Liver (tissue), 9 donors: Measurements from ENCODE around the gene WWOX. TPM values are rescaled to one million over a fixed set of nuclear protein-coding genes. Genes with fewer than 3 reads are reported as not detected.

Experiments
- DNase-seq: peaks from one replicate; pipeline ENCODE4 v3.0.0-alpha.2; 2017; ENCODE audit warnings: low spot score
- H3K27ac ChIP-seq, 2 donors: one replicate each; pipeline ENCODE4 v1.7.0; 2013; ENCODE audit warnings: inconsistent platforms in 2 of 2, low read length in 2 of 2, control low read depth in 1 of 2, low read depth in 1 of 2, mild to moderate bottlenecking in 1 of 2
- H3K27me3 ChIP-seq, 4 donors: one replicate each; pipeline versions ENCODE4 v1.6.1 to v1.7.0; 2013; ENCODE audit warnings: low read length in 3 of 4, inconsistent platforms in 1 of 4, mild to moderate bottlenecking in 1 of 4, moderate library complexity in 1 of 4; ENCODE audit not compliant: control insufficient read depth in 4 of 4, insufficient read depth in 4 of 4
- H3K36me3 ChIP-seq, 4 donors: one replicate each; pipeline versions ENCODE4 v1.6.1 to v1.7.0; 2013; ENCODE audit warnings: low read length in 3 of 4, mild to moderate bottlenecking in 3 of 4, low read depth in 1 of 4, moderate library complexity in 1 of 4; ENCODE audit not compliant: control insufficient read depth in 4 of 4, insufficient read depth in 3 of 4
- H3K4me1 ChIP-seq, 4 donors: one replicate each; pipeline versions ENCODE4 v1.6.1 to v1.7.0; 2013; ENCODE audit warnings: low read length in 3 of 4, mild to moderate bottlenecking in 3 of 4, moderate library complexity in 1 of 4; ENCODE audit not compliant: control insufficient read depth in 4 of 4, insufficient read depth in 4 of 4
- H3K4me3 ChIP-seq, 3 donors: one replicate each; pipeline versions ENCODE4 v1.6.1 to v1.7.0; 2013; ENCODE audit warnings: low read length in 3 of 3, control low read depth in 1 of 3, low read depth in 1 of 3, mild to moderate bottlenecking in 1 of 3
- H3K9ac ChIP-seq, 2 donors: one replicate each; pipeline ENCODE4 v1.7.0; 2013; ENCODE audit warnings: low read length in 2 of 2, mild to moderate bottlenecking in 2 of 2, moderate library complexity in 2 of 2, control low read depth in 1 of 2, low read depth in 1 of 2
- H3K9me3 ChIP-seq, 4 donors: one replicate each; pipeline versions ENCODE4 v1.6.1 to v1.7.0; 2013; ENCODE audit warnings: low read length in 3 of 4; ENCODE audit not compliant: control insufficient read depth in 4 of 4
- EGR1 ChIP-seq, 2 donors: IDR thresholded peaks; 2 replicates each; pipeline ENCODE4 v1.6.1; 2016 to 2018; ENCODE audit warnings: antibody characterized with exemption in 2 of 2, low read depth in 2 of 2
- FOXA1 ChIP-seq: IDR thresholded peaks from 2 replicates; pipeline ENCODE4 v1.6.1; 2016; ENCODE audit warnings: antibody characterized with exemption
- FOXA2 ChIP-seq: IDR thresholded peaks from 2 replicates; pipeline ENCODE4 v1.6.1; 2016; ENCODE audit warnings: antibody characterized with exemption
- GABPA ChIP-seq, 2 donors: IDR thresholded peaks in 1 of 2; conservative IDR thresholded peaks in 1 of 2; 2 replicates each; pipeline ENCODE4 v1.6.1; 2016; ENCODE audit warnings: antibody characterized with exemption in 2 of 2, mild to moderate bottlenecking in 1 of 2, moderate library complexity in 1 of 2
- HNF4A ChIP-seq, 2 donors: conservative IDR thresholded peaks; 2 replicates each; pipeline ENCODE4 v1.6.1; 2016; ENCODE audit warnings: antibody characterized with exemption in 2 of 2, mild to moderate bottlenecking in 2 of 2
- JUND ChIP-seq, 2 donors: IDR thresholded peaks; 2 replicates each; pipeline ENCODE4 v1.6.1; 2016; ENCODE audit warnings: antibody characterized with exemption in 2 of 2
- NR2F2 ChIP-seq: IDR thresholded peaks from 2 replicates; pipeline ENCODE4 v1.6.1; 2016; ENCODE audit warnings: antibody characterized with exemption
- RAD21 ChIP-seq, 2 donors: IDR thresholded peaks; 2 replicates each; pipeline ENCODE4 v1.6.1; 2016; ENCODE audit warnings: antibody characterized with exemption in 2 of 2, mild to moderate bottlenecking in 2 of 2
- RXRA ChIP-seq, 2 donors: IDR thresholded peaks; 2 replicates each; pipeline ENCODE4 v1.6.1; 2017 to 2018; ENCODE audit warnings: antibody characterized with exemption in 2 of 2, mild to moderate bottlenecking in 1 of 2
- SP1 ChIP-seq: IDR thresholded peaks from 2 replicates; pipeline ENCODE4 v1.6.1; 2018; ENCODE audit warnings: antibody characterized with exemption, mild to moderate bottlenecking
- TAF1 ChIP-seq: conservative IDR thresholded peaks from 2 replicates; pipeline ENCODE4 v1.6.1; 2016; ENCODE audit warnings: antibody characterized with exemption, mild to moderate bottlenecking
- YY1 ChIP-seq: IDR thresholded peaks from 2 replicates; pipeline ENCODE4 v1.6.1; 2016; ENCODE audit warnings: antibody characterized with exemption, mild to moderate bottlenecking
- WGBS: extraction: QIAGEN DNeasy Blood & Tissue Kit; methylation state at CpG from one replicate; pipeline ENCODE4 v1.1.7; 2013; 5-methylcytosine and 5-hydroxymethylcytosine counted together
- polyA plus RNA-seq, 2 donors: library from polyadenylated mRNA; stranded (reverse) in 1 of 2; unstranded in 1 of 2; fragments of 200-250 nt in 1 of 2; fragments of >200 nt in 1 of 2; fragmentation: Nextera tagmentation in 1 of 2; extraction: Ambion mirVana in 1 of 2; gene quantifications; one replicate each; pipeline versions ENCODE4 v1.2.1 to v1.2.3, GENCODE V29; 2013 to 2015
- total RNA-seq, 2 donors: library from RNA; depleted of rRNA; stranded (reverse); fragments of >200 nt; gene quantifications; one replicate each; pipeline ENCODE4 v1.2.3, GENCODE V29; 2014
- TF ChIP-seq, protein P1 (sequence below): IDR thresholded peaks from 2 replicates; pipeline ENCODE4 v1.6.1; 2016; ENCODE audit warnings: antibody characterized with exemption
- TF ChIP-seq, protein P2 (sequence below): IDR thresholded peaks from 2 replicates; pipeline ENCODE4 v1.6.1; 2016; ENCODE audit warnings: antibody characterized with exemption
- TF ChIP-seq, protein P3 (sequence below): IDR thresholded peaks from 2 replicates; pipeline ENCODE4 v1.6.1; 2016; ENCODE audit warnings: antibody characterized with exemption, mild to moderate bottlenecking
- TF ChIP-seq, protein P4 (sequence below): IDR thresholded peaks from 2 replicates; pipeline ENCODE4 v1.6.1; 2016; ENCODE audit warnings: antibody characterized with exemption
- TF ChIP-seq, protein P5 (sequence below): fragments of 150-350 bp; IDR thresholded peaks from 2 replicates; pipeline ENCODE4 v1.5.1; 2017; ENCODE audit warnings: improper control_type of control experiment, low read depth, low read length; ENCODE audit not compliant: missing input control
- donor health status: healthy.
- donor health status: healthy.
- donor health status: healthy.
- donor health status: healthy.
- donor health status: healthy.

Gene WWOX
- total and polyA plus RNA-seq, 4 donors: 9.8 to 46.0 (median 15.3) TPM

DNA sequence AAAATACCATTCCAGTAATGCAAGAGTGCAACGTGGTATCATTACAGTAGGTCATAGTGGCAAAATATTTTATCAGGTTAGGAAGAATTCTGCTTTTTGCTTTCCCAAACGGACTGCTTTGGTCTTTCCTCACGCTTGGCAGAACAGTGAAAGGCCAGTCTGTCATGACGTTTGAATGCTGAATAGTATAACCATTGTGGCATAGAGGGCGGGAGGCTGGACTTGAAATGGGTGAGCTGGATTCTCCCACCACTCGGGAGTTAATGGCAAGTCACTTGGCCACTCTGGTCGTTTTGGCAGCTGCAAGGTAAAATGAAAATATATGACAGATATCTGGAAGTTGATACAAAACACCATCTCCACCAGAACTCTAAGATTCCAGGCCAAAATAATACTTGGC is 1109.9 kb downstream of the WWOX start:
- DNase-seq: no peak
- H3K36me3 ChIP-seq: no peaks in the 10 kb centered on the region
- H3K27me3 ChIP-seq: no peaks in the 10 kb centered on the region
- no peak overlapping the region for H3K27ac ChIP-seq
- peaks cover 0 to 3% (median under 1%) of the 10 kb centered on the region in 4 donors for H3K9me3 ChIP-seq
- no peak overlapping the region for H3K9ac ChIP-seq
- H3K4me3 ChIP-seq: no peak overlapping the region
- TF ChIP-seq FOXA1 (no peak), RAD21 (IDR thresholded peaks at IDR 0.05) (no peak), EGR1 (IDR thresholded peaks at IDR 0.05; ENCODE audit: low read depth in 2 of 2) (no peak), SP1 (no peak), NR2F2 (no peak), GABPA (IDR thresholded peaks at IDR 0.05 in 1 of 2, conservative IDR thresholded peaks at IDR 0.05 in 1 of 2) (no peak), YY1 (no peak), FOXA2 (no peak), JUND (IDR thresholded peaks at IDR 0.05) (no peak), RXRA (IDR thresholded peaks at IDR 0.05) (no peak), TAF1 (no peak), HNF4A (conservative IDR thresholded peaks at IDR 0.05) (no peak)
- TF ChIP-seq, protein P1, sequence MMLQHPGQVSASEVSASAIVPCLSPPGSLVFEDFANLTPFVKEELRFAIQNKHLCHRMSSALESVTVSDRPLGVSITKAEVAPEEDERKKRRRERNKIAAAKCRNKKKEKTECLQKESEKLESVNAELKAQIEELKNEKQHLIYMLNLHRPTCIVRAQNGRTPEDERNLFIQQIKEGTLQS: no peak
- TF ChIP-seq, protein P2, sequence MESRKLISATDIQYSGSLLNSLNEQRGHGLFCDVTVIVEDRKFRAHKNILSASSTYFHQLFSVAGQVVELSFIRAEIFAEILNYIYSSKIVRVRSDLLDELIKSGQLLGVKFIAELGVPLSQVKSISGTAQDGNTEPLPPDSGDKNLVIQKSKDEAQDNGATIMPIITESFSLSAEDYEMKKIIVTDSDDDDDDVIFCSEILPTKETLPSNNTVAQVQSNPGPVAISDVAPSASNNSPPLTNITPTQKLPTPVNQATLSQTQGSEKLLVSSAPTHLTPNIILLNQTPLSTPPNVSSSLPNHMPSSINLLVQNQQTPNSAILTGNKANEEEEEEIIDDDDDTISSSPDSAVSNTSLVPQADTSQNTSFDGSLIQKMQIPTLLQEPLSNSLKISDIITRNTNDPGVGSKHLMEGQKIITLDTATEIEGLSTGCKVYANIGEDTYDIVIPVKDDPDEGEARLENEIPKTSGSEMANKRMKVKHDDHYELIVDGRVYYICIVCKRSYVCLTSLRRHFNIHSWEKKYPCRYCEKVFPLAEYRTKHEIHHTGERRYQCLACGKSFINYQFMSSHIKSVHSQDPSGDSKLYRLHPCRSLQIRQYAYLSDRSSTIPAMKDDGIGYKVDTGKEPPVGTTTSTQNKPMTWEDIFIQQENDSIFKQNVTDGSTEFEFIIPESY: no peak
- TF ChIP-seq, protein P3, sequence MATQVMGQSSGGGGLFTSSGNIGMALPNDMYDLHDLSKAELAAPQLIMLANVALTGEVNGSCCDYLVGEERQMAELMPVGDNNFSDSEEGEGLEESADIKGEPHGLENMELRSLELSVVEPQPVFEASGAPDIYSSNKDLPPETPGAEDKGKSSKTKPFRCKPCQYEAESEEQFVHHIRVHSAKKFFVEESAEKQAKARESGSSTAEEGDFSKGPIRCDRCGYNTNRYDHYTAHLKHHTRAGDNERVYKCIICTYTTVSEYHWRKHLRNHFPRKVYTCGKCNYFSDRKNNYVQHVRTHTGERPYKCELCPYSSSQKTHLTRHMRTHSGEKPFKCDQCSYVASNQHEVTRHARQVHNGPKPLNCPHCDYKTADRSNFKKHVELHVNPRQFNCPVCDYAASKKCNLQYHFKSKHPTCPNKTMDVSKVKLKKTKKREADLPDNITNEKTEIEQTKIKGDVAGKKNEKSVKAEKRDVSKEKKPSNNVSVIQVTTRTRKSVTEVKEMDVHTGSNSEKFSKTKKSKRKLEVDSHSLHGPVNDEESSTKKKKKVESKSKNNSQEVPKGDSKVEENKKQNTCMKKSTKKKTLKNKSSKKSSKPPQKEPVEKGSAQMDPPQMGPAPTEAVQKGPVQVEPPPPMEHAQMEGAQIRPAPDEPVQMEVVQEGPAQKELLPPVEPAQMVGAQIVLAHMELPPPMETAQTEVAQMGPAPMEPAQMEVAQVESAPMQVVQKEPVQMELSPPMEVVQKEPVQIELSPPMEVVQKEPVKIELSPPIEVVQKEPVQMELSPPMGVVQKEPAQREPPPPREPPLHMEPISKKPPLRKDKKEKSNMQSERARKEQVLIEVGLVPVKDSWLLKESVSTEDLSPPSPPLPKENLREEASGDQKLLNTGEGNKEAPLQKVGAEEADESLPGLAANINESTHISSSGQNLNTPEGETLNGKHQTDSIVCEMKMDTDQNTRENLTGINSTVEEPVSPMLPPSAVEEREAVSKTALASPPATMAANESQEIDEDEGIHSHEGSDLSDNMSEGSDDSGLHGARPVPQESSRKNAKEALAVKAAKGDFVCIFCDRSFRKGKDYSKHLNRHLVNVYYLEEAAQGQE: no peak
- TF ChIP-seq, protein P4, sequence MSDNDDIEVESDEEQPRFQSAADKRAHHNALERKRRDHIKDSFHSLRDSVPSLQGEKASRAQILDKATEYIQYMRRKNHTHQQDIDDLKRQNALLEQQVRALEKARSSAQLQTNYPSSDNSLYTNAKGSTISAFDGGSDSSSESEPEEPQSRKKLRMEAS: no peak
- 88% methylated on average over 7 of the region's 7 CpGs for WGBS
- peaks cover 0 to 3% (median 0%) of the 10 kb centered on the region in 4 donors for H3K4me1 ChIP-seq

DNA sequence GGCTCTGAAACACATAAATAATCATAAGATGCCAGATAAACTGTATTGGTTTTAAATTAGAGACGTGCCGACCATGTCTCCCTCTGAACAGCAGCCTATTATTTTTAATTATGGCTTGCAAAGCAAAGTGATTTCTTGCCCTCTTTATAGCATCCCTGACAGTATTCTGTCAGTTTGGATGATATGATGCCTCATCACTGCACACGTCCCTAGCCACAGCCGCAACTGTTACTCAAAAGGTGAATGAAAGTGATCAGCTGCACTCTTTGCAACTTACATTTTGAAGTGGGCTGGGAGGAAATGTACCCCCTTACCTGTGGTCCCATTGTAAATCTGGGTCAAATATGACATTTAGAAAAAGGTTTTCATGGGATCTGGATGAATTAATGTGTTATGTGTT is 1111.2 kb downstream of the WWOX start:
- Histone ChIP-seq H3K4me3 (no peak overlapping the region), H3K9ac (no peak overlapping the region), H3K27ac (no peak overlapping the region), H3K4me1 (peaks cover 0 to 3% (median 0%) of the 10 kb centered on the region in 4 donors), H3K36me3 (no peaks in the 10 kb centered on the region), H3K9me3 (peaks cover 0 to 9% (median 6%) of the 10 kb centered on the region in 4 donors), H3K27me3 (no peaks in the 10 kb centered on the region)
- no peak for TF ChIP-seq YY1
- TF ChIP-seq, protein P3: no peak
- TF ChIP-seq, protein P5, sequence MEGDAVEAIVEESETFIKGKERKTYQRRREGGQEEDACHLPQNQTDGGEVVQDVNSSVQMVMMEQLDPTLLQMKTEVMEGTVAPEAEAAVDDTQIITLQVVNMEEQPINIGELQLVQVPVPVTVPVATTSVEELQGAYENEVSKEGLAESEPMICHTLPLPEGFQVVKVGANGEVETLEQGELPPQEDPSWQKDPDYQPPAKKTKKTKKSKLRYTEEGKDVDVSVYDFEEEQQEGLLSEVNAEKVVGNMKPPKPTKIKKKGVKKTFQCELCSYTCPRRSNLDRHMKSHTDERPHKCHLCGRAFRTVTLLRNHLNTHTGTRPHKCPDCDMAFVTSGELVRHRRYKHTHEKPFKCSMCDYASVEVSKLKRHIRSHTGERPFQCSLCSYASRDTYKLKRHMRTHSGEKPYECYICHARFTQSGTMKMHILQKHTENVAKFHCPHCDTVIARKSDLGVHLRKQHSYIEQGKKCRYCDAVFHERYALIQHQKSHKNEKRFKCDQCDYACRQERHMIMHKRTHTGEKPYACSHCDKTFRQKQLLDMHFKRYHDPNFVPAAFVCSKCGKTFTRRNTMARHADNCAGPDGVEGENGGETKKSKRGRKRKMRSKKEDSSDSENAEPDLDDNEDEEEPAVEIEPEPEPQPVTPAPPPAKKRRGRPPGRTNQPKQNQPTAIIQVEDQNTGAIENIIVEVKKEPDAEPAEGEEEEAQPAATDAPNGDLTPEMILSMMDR: no peak
- no peak for TF ChIP-seq EGR1 (IDR thresholded peaks at IDR 0.05; ENCODE audit: low read depth in 2 of 2)
- TF ChIP-seq, protein P4: no peak
- TF ChIP-seq TAF1: no peak
- WGBS: 77% methylated on average over 4 of the region's 4 CpGs
- no peak for DNase-seq
